VCaP (cell line): ENCODE results near the gene FSTL5.
"Not testable (repeated sequence)": the region's sequence is repeated elsewhere in the genome, so short reads cannot be mapped to it uniquely, and the experiment has no call there.

Experiments
- H3K27ac ChIP-seq: fragments of 450-650 bp; 2 replicates; pipeline ENCODE4 v1.5.1; 2017
- TF ChIP-seq, protein P1 (sequence below): fragments of 450-650 bp; conservative IDR thresholded peaks from 2 replicates; pipeline ENCODE4 v1.5.1; 2017; ENCODE audit warnings: mild to moderate bottlenecking, moderate library complexity

FSTL5 gene

DNA sequence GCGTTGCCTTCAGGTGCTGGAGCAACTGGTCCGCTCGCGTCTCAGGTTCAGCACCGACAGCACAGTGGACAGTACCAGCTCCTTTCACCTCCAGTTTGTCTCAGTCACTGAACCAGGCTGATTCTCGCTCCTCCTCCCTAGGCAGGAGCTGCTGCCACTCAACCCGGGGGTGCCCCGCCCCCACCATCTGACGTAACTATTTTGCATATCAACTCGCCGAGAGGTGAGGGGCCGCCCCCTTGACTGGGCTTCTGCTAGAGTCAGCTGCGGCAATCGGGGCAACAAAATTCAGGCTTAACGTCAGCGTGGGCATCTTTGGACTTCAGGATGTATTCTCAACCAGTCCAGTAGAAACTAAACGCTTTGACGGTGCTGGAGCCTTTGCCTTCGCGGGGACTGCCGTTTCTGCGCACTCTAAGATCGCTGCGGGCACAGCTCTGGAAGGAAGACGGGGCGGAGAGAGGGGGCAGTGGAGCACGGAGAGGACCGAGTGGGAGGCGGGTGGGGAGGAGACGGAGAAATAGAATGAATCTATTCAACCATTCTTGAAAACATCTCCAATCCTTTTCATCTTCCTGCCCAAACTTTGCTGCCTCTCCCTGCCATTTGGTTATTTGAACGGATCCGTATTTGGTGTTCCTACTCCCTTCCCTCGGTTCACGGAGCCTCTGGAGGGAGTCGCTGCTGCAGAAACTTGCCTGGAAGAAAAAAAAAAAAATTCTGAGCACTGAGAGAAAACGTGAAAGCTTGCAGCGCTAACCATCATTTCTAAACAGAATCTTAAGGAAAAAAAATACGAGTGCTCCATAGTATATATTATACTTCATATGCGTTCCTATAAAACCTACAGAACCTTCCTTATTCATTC is at the start of gene FSTL5:
FSTL5 (minus strand) TSS at position 109 of the 868 bp plus-strand sequence. CDS start 52,604 bp downstream, outside the sequence.
- TF ChIP-seq, protein P1, sequence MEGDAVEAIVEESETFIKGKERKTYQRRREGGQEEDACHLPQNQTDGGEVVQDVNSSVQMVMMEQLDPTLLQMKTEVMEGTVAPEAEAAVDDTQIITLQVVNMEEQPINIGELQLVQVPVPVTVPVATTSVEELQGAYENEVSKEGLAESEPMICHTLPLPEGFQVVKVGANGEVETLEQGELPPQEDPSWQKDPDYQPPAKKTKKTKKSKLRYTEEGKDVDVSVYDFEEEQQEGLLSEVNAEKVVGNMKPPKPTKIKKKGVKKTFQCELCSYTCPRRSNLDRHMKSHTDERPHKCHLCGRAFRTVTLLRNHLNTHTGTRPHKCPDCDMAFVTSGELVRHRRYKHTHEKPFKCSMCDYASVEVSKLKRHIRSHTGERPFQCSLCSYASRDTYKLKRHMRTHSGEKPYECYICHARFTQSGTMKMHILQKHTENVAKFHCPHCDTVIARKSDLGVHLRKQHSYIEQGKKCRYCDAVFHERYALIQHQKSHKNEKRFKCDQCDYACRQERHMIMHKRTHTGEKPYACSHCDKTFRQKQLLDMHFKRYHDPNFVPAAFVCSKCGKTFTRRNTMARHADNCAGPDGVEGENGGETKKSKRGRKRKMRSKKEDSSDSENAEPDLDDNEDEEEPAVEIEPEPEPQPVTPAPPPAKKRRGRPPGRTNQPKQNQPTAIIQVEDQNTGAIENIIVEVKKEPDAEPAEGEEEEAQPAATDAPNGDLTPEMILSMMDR = no peak
- no peak within 1 kb of the TSS for H3K27ac ChIP-seq

DNA sequence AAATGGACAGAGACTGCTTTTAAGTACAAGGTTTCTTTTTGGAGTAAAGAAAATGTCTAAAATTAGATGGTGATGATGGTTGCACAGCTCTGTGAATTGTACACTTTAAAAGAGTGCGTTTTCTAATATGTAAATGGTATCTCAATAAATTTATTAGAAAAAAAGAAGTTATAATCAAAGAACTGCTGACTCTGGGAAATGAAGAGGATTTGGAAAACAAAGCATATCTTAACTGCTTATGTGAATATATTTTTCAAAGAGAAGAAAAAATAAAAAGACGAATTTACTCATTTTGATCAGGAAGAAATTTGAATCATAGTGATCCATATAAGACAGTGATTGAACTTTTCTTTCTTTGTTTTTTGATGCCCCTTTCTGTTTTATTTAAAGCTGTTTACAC is 45.9 kb upstream of the FSTL5 start:
- TF ChIP-seq, protein P1 = no peak
- no peak overlapping the region for H3K27ac ChIP-seq

DNA sequence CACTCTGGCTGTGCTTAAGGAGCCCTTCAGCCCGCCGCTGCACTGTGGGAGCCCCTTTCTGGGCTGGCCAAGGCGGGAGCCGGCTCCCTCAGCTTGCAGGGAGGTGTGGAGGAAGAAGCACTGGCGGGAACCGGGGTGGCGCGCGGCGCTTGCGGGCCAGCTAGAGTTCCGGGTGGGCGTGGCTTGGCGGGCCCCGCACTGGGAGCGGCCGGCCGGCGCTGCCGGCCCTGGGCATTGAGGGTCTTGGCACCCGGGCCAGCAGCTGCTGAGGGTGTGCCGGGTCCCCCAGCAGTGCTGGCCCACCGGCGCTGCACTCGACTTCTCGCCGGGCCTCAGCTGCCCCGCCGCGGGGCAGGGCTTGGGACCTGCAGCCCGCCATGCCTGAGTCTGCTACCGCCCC is 39.7 kb upstream of the FSTL5 start:
- H3K27ac ChIP-seq = not testable (repeated sequence)

DNA sequence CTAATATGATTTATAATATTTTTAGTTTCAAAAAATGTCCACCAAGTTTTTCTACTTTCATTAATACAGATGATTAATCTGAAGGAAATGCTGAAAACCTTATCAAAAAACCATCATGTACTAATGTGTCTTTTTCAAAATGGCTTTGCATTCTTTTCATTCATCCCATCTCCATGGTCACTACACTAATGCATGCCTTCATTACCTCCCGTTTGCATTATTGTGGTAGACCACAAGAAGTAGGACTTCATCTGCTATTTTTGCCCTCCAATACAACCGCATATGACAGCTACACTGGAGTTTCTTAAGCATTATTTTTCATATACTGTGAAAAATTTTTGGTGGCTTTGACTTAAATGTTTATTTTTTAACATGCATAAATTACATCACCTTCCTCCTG is 37.9 kb upstream of the FSTL5 start:
- H3K27ac ChIP-seq = no peak overlapping the region
- TF ChIP-seq, protein P1 = no peak

DNA sequence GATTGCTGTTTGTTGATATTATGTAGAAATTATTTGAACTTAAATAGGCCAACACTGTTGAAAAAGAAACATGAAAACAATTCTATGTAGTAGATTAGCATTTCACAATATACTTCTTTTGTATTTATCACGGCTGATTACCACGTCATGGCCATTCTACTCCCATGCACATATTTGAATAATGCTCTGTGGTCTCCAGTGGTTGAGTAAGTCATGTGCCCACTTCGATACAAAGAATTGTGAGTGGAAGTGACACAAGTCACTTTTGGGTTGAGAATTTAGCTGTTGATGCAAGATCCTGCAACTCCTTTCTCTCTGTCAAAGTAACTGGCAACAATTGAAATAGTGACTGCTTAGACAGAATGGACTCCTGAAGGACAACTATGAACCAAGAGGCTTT is 6.7 kb upstream of the FSTL5 start:
- TF ChIP-seq, protein P1 = no peak

DNA sequence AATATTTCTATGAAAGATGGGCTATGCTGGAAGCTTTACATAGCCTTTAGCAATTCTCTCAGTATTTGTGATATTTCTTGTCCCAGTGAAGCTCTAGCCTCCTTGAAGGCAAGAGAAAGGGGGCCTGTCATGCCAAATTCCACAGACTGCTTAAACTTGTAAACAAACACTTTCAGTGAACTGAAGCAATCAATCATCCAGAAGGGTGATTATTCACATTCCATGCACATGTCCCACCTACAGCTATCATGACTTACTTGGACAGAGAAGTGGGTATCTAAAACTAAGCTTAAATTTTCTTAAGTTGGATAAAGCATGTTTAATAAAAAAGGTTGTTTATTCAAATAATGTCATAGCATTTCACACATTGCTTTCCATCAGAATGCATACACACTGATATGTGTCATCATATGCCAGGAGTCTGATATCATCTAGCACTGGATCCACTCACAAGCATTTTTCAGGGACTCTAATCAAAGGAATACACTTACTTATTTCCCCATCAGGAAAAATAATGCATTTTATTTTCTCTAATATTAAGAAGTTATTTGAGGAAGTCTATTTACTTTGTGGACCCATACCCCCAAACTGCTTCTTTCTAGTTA is 1.2 kb upstream of the FSTL5 start:
- TF ChIP-seq, protein P1 = no peak
- no peak overlapping the region for H3K27ac ChIP-seq

More for the DNA sequence above, 6.7 kb upstream of the FSTL5 start:
- H3K27ac ChIP-seq = no peak overlapping the region

DNA sequence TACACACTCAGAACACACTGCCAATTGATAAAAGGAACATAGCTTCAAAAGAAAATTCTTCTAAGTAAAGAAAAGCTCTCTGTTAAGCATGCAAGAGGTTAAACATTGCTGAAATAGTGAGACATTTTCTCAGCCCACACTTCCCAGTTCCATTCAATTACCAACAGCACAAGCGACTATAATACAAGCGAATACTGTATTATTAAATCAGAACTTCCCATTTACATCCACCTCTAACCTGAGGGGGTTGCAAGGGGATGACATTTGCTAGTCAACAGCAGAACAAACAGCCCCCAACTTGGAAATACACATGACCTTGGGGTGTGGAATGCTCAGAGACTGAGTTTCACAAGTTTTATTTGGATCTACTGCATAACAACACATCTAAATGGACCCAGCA is 1.1 kb downstream of the FSTL5 start:
- H3K27ac ChIP-seq = no peak overlapping the region

More for the DNA sequence above, 1.1 kb downstream of the FSTL5 start:
- TF ChIP-seq, protein P1 = no peak
